HEK293 (cell line): ENCODE data around the gene ELL.
"Not testable (repeated sequence)": the region's sequence is repeated elsewhere in the genome, so short reads cannot be mapped to it uniquely, and the experiment has no call there.

ENCODE experiments used
- CTCF ChIA-PET: fragments of 350-600 bp; formaldehyde crosslinking; extraction: SDS; loops from one replicate; lab custom pipeline; 2021; ENCODE audit warnings: antibody characterized with exemption; lab: Yijun Ruan, JAX
- POLR2A ChIA-PET: fragments of 300-600 bp; formaldehyde crosslinking; extraction: SDS; loops from one replicate; lab custom pipeline; 2020; ENCODE audit warnings: antibody characterized with exemption, inconsistent platforms; lab: Yijun Ruan, JAX
- H3K27ac ChIP-seq: fragments of 200-500 bp; sonication (Bioruptor generic); 2 replicates; pipeline ENCODE4 v1.5.1; 2014; ENCODE audit warnings: low read depth, low read length, control low read depth, inconsistent platforms; ENCODE audit errors: extremely low read depth
- H3K36me3 ChIP-seq, 2 experiments: fragments of 200-500 bp in 1 of 2; sonication (Bioruptor generic) in 1 of 2; 1 replicate in 1 of 2; 2 replicates in 1 of 2; pipeline ENCODE4 v1.5.1; 2014 to 2017; ENCODE audit warnings: inconsistent platforms in 2 of 2, low read length in 2 of 2; ENCODE audit not compliant: control insufficient read depth in 2 of 2, insufficient read depth in 1 of 2
- H3K4me1 ChIP-seq: fragments of 200-500 bp; sonication (Bioruptor generic); 2 replicates; pipeline ENCODE4 v1.5.1; 2014; ENCODE audit warnings: mild to moderate bottlenecking, low read length, inconsistent platforms; ENCODE audit not compliant: control insufficient read depth, insufficient read depth
- H3K4me3 ChIP-seq: 2 replicates; pipeline ENCODE4 v1.5.1; 2011; ENCODE audit warnings: low read depth, mild to moderate bottlenecking, control low read depth, low read length, moderate library complexity
- H3K9me3 ChIP-seq: fragments of 200-500 bp; sonication (Bioruptor generic); 2 replicates; pipeline ENCODE4 v1.5.1; 2014; ENCODE audit warnings: low read depth, low read length, inconsistent platforms; ENCODE audit not compliant: control insufficient read depth, insufficient read depth
- BCL11A ChIP-seq: fragments of 450-650 bp; formaldehyde crosslinking; IDR thresholded peaks from 2 replicates; pipeline ENCODE4 v1.5.1; 2016; ENCODE audit warnings: low read depth, missing biosample characterization, missing genetic modification characterization
- KLF16 ChIP-seq: fragments of 450-650 bp; formaldehyde crosslinking; IDR thresholded peaks from 2 replicates; pipeline ENCODE4 v1.5.1; 2017; ENCODE audit warnings: missing biosample characterization, missing genetic modification characterization
- YY1 ChIP-seq: fragments of 450-650 bp; formaldehyde crosslinking; IDR thresholded peaks from 2 replicates; pipeline ENCODE4 v1.5.1; 2018; ENCODE audit warnings: missing biosample characterization, missing genetic modification characterization
- YY2 ChIP-seq: fragments of 450-650 bp; formaldehyde crosslinking; IDR thresholded peaks from 2 replicates; pipeline ENCODE4 v1.5.1; 2016; ENCODE audit warnings: missing biosample characterization, missing genetic modification characterization
- ZNF121 ChIP-seq: fragments of 450-650 bp; formaldehyde crosslinking; IDR thresholded peaks from 2 replicates; pipeline ENCODE4 v1.5.1; 2016; ENCODE audit warnings: missing biosample characterization, missing genetic modification characterization
- ZNF24 ChIP-seq: fragments of 450-650 bp; formaldehyde crosslinking; IDR thresholded peaks from 2 replicates; pipeline ENCODE4 v1.5.1; 2016; ENCODE audit warnings: missing biosample characterization, missing genetic modification characterization
- ZNF341 ChIP-seq: fragments of 450-650 bp; formaldehyde crosslinking; IDR thresholded peaks from 2 replicates; pipeline ENCODE4; 2016; ENCODE audit warnings: low read depth, missing biosample characterization, missing genetic modification characterization
- ZNF501 ChIP-seq: fragments of 450-650 bp; formaldehyde crosslinking; IDR thresholded peaks from 2 replicates; pipeline ENCODE4 v1.5.1; 2016; ENCODE audit warnings: missing biosample characterization, missing genetic modification characterization
- ZNF600 ChIP-seq: fragments of 450-650 bp; formaldehyde crosslinking; IDR thresholded peaks from 2 replicates; pipeline ENCODE4 v1.5.1; 2016; ENCODE audit warnings: missing biosample characterization, missing genetic modification characterization
- ZNF664 ChIP-seq: fragments of 450-650 bp; formaldehyde crosslinking; IDR thresholded peaks from 2 replicates; pipeline ENCODE4 v1.5.1; 2016; ENCODE audit warnings: missing biosample characterization, missing genetic modification characterization
- ZNF76 ChIP-seq: fragments of 450-650 bp; formaldehyde crosslinking; IDR thresholded peaks from 2 replicates; pipeline ENCODE4; 2016; ENCODE audit warnings: low read depth, missing biosample characterization, missing genetic modification characterization, borderline replicate concordance
- ZNF785 ChIP-seq: fragments of 450-650 bp; formaldehyde crosslinking; IDR thresholded peaks from 2 replicates; pipeline ENCODE4 v1.5.1; 2016; ENCODE audit warnings: missing biosample characterization, missing genetic modification characterization
- ZSCAN16 ChIP-seq: fragments of 450-650 bp; formaldehyde crosslinking; IDR thresholded peaks from 2 replicates; pipeline ENCODE4 v1.5.1; 2016; ENCODE audit warnings: missing biosample characterization, missing genetic modification characterization
- TF ChIP-seq, protein P1 (sequence below): fragments of 450-650 bp; formaldehyde crosslinking; IDR thresholded peaks from 2 replicates; pipeline ENCODE4 v1.5.1; 2016; ENCODE audit warnings: missing biosample characterization, missing genetic modification characterization
- TF ChIP-seq, protein P2 (sequence below): fragments of 450-650 bp; formaldehyde crosslinking; IDR thresholded peaks from 2 replicates; pipeline ENCODE4 v1.5.1; 2016; ENCODE audit warnings: missing biosample characterization, missing genetic modification characterization
- TF ChIP-seq, protein P3 (sequence below): fragments of 450-650 bp; formaldehyde crosslinking; conservative IDR thresholded peaks from 2 replicates; pipeline ENCODE4 v1.5.1; 2016; ENCODE audit warnings: low read depth, missing biosample characterization, missing genetic modification characterization
- TF ChIP-seq, protein P4 (sequence below): fragments of 450-650 bp; formaldehyde crosslinking; IDR thresholded peaks from 2 replicates; pipeline ENCODE4 v1.5.1; 2016; ENCODE audit warnings: missing biosample characterization, missing genetic modification characterization
- TF ChIP-seq, protein P5 (sequence below): fragments of 450-650 bp; formaldehyde crosslinking; IDR thresholded peaks from 2 replicates; pipeline ENCODE4 v1.5.1; 2016; ENCODE audit warnings: missing biosample characterization, missing genetic modification characterization

The ELL gene

DNA sequence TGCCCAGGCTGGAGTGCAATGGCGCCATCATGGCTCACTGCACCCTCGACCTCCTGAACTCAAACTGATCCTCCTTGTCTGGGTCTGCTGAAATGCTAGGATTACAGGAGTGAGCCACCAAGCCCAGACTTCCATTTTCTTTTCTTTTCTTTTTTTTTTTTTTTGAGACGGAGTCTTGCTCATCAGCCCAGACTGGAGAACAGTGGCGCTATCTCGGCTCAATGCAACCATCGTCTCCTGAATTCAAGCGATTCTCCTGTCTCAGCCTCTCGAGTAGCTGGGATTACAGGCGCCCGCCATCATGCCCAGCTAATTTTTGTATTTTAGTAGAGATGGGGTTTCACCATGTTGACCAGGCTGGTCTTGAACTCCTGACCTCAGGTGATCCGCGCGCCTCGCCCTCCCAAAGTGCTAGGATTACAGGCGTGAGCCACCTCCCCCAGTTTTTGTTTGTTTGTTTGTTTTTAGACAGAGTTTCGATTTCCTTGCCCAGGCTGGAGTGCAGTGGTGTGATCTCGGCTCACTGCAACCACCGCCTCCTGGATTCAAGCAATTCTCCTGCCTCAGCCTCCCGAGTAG is 1.1 kb upstream of the ELL start:
- POLR2A ChIA-PET, result interaction anchor here (0.5 to 2.7 kb wide), 6 partner anchors 15 to 397 kb away, joined by 3 to 15 read pairs (median 4); partner anchors contain the start of genes COPE, DDX49, KXD1 and REX1BD
- H3K4me1 ChIP-seq, H3K9me3 ChIP-seq, H3K36me3 ChIP-seq: not testable (repeated sequence)
- TF ChIP-seq ZNF24 (tag by site-specific recombination) (0 out of 2 replicates have a peak, but pooled peaks have one; percentile 22), ZNF664 (0 out of 2 replicates have a peak, but pooled peaks have one; percentile 15), YY2 (tag by site-specific recombination) (peak; percentile 60), ZSCAN16 (0 out of 2 replicates have a peak, but pooled peaks have one; percentile 34), KLF16 (0 out of 2 replicates have a peak, but pooled peaks have one; percentile 4), BCL11A (0 out of 2 replicates have a peak, but pooled peaks have one; percentile 7), YY1 (tag by site-specific recombination) (peak; percentile 74; the same call in 1 of the 2 replicates), ZNF76 (tag by site-specific recombination) (0 out of 2 replicates have a peak, but pooled peaks have one; percentile 6), ZNF121 (peak; percentile 100), ZNF785 (tag by site-specific recombination) (0 out of 2 replicates have a peak, but pooled peaks have one; percentile 51), ZNF341 (tag by site-specific recombination) (0 out of 2 replicates have a peak, but pooled peaks have one; percentile 8), ZNF600 (tag by site-specific recombination) (0 out of 2 replicates have a peak, but pooled peaks have one; percentile 73), ZNF501 (tag by site-specific recombination) (0 out of 2 replicates have a peak, but pooled peaks have one; percentile 1)
- TF ChIP-seq, protein P1, sequence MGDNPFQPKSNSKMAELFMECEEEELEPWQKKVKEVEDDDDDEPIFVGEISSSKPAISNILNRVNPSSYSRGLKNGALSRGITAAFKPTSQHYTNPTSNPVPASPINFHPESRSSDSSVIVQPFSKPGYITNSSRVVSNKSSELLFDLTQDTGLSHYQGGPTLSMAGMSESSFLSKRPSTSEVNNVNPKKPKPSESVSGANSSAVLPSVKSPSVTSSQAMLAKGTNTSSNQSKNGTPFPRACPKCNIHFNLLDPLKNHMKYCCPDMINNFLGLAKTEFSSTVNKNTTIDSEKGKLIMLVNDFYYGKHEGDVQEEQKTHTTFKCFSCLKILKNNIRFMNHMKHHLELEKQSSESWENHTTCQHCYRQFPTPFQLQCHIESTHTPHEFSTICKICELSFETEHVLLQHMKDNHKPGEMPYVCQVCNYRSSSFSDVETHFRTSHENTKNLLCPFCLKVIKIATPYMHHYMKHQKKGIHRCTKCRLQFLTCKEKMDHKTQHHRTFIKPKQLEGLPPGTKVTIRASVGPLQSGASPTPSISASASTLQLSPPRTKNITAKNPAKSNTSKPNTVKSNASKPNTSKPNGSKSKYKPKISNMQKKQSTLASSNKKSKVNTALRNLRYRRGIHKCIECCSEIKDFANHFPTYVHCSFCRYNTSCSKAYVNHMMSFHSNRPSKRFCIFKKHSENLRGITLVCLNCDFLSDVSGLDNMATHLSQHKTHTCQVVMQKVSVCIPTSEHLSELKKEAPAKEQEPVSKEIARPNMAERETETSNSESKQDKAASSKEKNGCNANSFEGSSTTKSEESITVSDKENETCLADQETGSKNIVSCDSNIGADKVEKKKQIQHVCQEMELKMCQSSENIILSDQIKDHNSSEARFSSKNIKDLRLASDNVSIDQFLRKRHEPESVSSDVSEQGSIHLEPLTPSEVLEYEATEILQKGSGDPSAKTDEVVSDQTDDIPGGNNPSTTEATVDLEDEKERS (tag by site-specific recombination), result peak; percentile 45; the same call in 1 of the 2 replicates
- TF ChIP-seq, protein P2, sequence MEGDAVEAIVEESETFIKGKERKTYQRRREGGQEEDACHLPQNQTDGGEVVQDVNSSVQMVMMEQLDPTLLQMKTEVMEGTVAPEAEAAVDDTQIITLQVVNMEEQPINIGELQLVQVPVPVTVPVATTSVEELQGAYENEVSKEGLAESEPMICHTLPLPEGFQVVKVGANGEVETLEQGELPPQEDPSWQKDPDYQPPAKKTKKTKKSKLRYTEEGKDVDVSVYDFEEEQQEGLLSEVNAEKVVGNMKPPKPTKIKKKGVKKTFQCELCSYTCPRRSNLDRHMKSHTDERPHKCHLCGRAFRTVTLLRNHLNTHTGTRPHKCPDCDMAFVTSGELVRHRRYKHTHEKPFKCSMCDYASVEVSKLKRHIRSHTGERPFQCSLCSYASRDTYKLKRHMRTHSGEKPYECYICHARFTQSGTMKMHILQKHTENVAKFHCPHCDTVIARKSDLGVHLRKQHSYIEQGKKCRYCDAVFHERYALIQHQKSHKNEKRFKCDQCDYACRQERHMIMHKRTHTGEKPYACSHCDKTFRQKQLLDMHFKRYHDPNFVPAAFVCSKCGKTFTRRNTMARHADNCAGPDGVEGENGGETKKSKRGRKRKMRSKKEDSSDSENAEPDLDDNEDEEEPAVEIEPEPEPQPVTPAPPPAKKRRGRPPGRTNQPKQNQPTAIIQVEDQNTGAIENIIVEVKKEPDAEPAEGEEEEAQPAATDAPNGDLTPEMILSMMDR, result peak; percentile 66; the same call in 1 of the 2 replicates
- TF ChIP-seq, protein P3, sequence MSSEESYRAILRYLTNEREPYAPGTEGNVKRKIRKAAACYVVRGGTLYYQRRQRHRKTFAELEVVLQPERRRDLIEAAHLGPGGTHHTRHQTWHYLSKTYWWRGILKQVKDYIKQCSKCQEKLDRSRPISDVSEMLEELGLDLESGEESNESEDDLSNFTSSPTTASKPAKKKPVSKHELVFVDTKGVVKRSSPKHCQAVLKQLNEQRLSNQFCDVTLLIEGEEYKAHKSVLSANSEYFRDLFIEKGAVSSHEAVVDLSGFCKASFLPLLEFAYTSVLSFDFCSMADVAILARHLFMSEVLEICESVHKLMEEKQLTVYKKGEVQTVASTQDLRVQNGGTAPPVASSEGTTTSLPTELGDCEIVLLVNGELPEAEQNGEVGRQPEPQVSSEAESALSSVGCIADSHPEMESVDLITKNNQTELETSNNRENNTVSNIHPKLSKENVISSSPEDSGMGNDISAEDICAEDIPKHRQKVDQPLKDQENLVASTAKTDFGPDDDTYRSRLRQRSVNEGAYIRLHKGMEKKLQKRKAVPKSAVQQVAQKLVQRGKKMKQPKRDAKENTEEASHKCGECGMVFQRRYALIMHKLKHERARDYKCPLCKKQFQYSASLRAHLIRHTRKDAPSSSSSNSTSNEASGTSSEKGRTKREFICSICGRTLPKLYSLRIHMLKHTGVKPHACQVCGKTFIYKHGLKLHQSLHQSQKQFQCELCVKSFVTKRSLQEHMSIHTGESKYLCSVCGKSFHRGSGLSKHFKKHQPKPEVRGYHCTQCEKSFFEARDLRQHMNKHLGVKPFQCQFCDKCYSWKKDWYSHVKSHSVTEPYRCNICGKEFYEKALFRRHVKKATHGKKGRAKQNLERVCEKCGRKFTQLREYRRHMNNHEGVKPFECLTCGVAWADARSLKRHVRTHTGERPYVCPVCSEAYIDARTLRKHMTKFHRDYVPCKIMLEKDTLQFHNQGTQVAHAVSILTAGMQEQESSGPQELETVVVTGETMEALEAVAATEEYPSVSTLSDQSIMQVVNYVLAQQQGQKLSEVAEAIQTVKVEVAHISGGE (tag by site-specific recombination), result 0 out of 2 replicates have a peak, but pooled peaks have one; percentile 8
- TF ChIP-seq, protein P4, sequence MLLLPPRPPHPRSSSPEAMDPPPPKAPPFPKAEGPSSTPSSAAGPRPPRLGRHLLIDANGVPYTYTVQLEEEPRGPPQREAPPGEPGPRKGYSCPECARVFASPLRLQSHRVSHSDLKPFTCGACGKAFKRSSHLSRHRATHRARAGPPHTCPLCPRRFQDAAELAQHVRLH (tag by site-specific recombination), result peak; percentile 96; the same call in 1 of the 2 replicates
- TF ChIP-seq, protein P5, sequence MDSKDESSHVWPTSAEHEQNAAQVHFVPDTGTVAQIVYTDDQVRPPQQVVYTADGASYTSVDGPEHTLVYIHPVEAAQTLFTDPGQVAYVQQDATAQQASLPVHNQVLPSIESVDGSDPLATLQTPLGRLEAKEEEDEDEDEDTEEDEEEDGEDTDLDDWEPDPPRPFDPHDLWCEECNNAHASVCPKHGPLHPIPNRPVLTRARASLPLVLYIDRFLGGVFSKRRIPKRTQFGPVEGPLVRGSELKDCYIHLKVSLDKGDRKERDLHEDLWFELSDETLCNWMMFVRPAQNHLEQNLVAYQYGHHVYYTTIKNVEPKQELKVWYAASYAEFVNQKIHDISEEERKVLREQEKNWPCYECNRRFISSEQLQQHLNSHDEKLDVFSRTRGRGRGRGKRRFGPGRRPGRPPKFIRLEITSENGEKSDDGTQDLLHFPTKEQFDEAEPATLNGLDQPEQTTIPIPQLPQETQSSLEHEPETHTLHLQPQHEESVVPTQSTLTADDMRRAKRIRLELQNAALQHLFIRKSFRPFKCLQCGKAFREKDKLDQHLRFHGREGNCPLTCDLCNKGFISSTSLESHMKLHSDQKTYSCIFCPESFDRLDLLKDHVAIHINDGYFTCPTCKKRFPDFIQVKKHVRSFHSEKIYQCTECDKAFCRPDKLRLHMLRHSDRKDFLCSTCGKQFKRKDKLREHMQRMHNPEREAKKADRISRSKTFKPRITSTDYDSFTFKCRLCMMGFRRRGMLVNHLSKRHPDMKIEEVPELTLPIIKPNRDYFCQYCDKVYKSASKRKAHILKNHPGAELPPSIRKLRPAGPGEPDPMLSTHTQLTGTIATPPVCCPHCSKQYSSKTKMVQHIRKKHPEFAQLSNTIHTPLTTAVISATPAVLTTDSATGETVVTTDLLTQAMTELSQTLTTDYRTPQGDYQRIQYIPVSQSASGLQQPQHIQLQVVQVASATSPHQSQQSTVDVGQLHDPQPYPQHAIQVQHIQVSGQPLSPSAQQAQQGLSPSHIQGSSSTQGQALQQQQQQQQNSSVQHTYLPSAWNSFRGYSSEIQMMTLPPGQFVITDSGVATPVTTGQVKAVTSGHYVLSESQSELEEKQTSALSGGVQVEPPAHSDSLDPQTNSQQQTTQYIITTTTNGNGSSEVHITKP (tag by site-specific recombination), result peak; percentile 6; the same call in 1 of the 2 replicates
- CTCF ChIA-PET, result interaction anchor here (0.6 to 1.2 kb wide), 5 partner anchors 20 to 168 kb away, joined by 3 to 4 read pairs (median 3); no protein-coding TSS in a partner anchor
- Histone ChIP-seq H3K4me3 (peak overlapping the region; percentile 11; the same call in 1 of the 2 replicates), H3K27ac (0 out of 2 replicates have a peak overlapping the region, but pooled peaks have one; percentile 25)
